NCI-H2171 treated with DMSO at 0.1 percent for 48 hours (cell line): ENCODE results near the gene PCNX1.
"Not testable (repeated sequence)": the region's sequence is repeated elsewhere in the genome, so short reads cannot be mapped to it uniquely, and the experiment has no call there.

Experiments used
- DNase-seq: peaks from one replicate; lab custom pipeline; 2025; lab: John Stamatoyannopoulos, UW

PCNX1 gene

GRCh38 chr14:70962935-70963334 is 55.7 kb downstream of the PCNX1 start:
- DNase-seq, result no peak

DNA sequence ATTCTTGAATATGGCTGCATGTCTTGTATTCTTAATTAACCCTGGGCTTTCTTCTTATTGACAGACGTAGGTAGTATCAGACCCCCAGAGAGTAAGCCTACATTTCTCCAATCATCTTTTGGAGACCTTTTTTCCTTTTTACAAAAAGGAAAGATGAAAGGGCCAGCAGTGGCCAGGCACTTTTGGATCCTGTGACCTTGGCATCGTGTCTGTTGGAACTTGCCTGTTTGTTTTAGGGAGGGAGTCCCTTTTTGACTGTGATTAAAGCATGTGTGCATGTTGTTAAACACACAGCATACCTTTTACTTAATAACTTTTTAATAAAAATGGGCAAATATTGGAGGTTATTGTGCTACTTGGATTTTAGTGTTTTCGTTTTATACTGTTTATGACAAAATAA is 57.2 kb downstream of the PCNX1 start:
- no peak for DNase-seq

DNA sequence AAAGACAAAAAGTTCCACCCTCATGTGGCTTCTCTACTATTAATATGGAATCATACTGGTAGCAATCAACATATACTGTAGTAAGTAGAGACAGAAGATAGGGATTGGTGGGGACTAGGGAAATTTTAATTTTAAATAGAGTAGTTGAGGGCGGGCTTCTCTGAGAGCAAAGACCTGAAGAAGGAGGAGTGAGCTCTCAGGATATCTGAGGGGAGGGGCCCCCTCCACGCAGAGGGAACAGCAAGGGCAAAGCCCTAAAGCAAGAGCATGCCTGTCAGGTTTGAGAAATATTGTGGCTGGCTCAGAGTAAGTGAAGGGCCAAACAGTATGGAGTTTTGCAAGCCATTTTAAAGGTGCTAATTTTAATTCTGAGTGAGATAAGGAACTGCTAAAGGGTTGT is 64.3 kb downstream of the PCNX1 start:
- DNase-seq, result no peak

DNA sequence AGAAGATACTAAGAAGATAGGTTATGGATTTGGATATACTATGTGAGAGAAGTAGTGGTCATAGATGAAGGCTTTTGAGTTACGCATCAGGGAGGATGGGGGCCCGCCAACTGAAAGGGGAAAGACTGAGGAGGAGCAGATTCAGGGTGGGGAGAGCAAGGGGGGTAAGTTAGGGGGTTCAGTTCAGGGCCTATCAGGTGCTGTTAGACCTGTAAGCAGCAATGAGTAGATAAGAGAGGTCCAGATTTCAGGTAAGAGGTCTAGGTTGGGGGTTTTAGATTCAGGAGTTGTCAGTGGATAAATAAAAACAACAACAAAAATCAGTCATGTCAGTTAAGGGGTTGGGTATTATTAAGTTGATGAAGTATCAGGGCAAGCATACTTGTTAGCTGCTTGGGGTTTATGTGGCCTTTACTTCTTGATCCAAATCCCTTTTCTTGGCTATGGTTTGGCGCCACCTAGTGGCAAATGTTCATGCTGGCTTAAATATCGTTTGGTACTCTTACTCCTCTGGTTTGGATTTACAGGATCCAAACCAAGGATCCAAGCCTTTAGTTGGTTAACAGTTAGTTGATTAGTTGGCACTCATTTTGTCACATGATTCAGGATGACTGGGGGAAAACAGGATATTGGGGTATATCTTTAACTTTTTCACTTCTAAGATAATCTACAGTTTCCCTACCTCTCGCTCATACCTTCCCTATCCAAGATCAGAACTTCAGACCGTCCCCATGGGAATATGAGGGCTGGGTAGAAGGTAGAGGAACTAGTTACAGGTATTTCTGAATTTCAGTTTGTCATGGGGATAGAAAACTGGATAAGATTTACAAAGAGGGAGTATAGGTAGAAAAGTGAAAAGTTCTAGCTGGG is 65.1 kb downstream of the PCNX1 start:
- DNase-seq, result peak; percentile 77

- DNase-seq, result no peak
These were observed 69.3 kb downstream of the PCNX1 start for GRCh38 chr14:70976591-70976990.

DNA sequence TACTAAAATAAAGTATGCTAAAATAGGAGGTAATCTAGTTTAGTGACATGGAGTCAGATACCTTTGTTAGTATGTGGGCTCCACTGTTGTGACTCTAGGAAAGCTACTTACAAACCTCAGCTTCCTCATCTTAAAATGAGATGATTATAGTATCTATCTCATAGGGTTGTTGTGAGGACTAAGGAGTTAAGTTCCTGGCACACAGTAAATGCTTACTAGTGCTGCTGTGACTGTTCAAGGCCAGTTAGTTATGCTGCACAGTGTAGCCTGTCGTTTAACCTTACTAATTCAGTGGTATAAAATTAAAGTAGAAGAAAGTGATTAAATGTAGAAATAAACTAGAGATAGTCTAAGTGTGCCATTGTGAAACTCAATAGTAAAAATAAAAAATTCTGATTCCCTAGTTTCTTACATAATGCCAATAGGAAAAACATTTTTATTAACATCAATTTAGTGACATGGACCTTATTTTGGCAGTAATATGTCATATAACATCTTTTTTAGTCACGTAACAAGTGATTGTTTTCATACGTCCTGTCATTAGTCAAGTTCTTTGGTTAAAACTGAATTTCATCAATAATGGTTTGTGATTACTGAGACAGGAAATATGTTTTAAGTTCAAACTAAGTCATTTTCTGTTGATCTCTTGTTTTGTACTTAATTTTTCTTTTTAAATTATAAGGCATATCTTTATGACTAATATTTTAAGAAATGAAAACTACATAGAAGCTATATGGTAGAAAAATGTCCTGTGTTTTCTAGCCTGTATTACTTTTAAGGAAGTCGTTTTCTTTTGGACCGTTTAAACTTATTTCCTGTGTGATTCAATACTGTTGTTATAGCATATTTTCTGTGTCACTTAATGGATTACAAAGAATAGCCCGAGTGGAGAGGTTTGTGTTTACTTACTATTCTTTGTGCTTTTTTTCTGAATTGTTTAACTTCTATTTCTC is 74.0 kb downstream of the PCNX1 start:
- no peak for DNase-seq

DNA sequence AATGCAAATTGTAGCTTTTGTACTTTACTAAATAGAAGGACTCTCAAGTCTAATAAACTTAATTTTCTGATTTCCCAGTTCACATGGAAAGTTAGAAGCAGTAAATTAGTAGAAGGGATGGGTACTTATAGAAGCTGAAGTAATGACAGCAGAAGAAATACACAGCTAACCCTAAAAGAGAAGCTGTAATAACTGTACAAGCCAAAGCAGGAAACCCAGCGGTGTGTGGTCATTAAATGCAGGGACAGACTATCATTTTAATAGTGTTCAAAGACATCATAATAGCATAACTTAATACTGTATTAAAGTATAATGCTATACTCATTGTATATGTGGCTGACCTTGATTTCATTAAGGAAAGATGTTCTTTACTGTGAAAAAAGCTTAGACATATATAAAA is 74.9 kb downstream of the PCNX1 start:
- DNase-seq, result no peak

DNA sequence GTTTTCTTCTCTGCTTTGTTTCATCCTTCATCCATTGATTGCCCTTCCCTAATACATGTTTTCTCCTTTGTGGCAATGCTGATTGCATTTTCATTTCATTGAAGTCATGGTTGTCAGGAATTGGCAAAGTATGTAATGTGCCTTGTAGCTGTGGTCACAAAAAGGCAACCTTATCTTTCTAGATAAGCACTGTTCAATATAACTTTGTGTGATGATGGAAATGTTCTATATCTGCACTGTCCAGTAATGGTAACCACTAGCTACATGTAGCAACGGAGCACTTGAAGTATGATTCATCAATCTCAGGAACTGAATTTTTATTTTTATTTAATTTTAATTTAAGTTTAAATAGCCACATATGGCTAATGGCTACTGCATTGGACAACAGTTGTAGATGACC is 79.8 kb downstream of the PCNX1 start:
- no peak for DNase-seq

DNA sequence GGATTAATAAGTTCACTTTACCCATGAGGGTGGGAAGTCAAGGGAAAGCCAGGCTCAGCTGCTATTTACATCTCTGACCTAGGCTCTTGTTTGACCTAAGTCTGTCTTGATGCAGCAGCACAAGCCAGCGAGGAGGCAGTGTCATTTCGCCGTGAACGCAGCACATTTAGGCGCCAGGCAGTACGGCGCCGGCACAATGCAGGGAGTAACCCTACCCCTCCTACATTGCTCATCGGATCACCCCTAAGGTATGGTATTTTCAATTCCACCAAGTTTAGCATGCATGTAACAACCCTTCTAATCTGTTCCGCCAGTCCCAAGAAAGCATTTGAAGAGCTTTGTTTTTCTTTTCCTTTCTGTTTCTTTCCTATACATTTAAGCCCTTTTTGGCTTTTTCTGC is 81.2 kb downstream of the PCNX1 start:
- no peak for DNase-seq

- no peak for DNase-seq
These were observed 86.7 kb downstream of the PCNX1 start for GRCh38 chr14:70993931-70994330.

- DNase-seq, result no peak
These were observed 88.0 kb downstream of the PCNX1 start for GRCh38 chr14:70995211-70995610.

GRCh38 chr14:70995671-70996070 is 88.4 kb downstream of the PCNX1 start:
- DNase-seq, result no peak

GRCh38 chr14:70999117-70999516 is 91.9 kb downstream of the PCNX1 start:
- no peak for DNase-seq

DNA sequence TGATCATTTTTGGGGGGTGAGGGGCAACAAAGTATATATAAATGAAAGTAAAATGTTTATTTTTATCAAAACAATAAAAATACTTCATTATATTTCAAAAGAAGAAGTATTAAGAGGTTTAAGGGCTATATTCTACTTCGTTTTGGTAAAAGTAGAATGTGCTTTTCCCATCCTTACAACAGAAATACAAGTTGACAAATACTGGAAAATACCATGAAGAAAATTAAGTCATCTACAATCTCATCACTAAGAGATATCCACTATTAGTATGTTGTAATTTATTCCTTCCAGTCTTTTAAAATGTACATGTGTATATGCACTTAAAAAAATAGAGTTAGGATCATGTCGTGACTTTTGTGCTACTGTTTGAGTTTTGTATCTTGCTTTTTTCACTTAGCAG is 92.8 kb downstream of the PCNX1 start:
- no peak for DNase-seq

DNA sequence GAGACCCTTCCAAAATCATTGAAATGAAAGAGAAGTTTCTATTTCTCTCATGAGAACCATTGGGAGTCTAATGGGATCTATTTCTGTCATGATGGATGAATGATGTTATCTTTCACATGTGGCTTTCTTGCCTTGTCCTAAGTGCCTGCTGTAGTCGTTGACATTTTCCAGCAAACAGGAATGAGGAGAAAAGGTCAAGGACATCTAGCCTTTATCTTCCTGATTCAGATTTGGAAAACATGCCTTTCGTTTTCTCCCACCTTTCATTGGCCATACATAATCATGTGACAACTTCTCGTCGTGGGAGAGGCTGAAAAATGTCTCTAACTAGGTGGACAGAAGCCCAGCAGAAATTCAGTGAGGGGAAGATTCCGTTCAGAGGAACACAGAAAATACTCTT is 94.5 kb downstream of the PCNX1 start:
- DNase-seq, result no peak

DNA sequence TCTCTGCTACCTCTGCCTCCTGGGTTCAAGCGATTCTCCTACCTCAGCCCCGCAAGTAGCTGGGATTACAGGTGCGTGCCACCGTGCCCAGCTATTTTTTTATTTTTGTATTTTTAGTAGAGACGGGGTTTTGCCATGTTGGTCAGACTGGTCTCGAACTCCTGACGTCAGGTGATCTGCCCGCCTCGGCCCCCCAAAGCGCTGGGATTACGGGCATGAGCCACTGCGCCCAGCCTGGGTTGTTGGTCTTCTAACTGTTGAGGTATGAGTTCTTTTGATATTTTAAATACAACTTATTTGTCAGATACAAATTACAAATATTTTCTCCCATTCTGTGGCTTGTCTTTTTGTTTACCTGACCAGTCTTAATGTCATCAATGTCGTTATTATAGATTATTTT is 95.9 kb downstream of the PCNX1 start:
- DNase-seq, result no peak

DNA sequence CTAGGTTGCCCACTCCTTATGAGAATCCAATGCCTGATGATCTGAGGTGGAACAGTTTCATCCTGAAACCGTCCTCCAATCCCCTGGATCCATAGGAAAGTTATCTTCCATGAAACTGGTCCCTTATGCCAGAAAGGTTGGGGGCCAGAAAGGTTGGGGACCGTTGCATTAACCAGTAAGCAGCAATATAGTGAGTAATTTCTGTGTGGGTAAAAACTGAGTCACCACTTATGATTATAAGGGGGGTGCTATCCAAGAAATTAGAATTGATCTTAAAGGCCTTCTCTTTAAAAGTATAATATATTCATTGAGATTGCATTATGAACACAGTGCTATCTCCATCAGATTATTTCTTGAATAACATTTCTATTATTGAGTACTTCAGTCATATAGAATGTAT is 97.2 kb downstream of the PCNX1 start:
- no peak for DNase-seq

GRCh38 chr14:71005076-71005475 is 97.8 kb downstream of the PCNX1 start:
- DNase-seq, result no peak

- no peak for DNase-seq
These were observed 98.9 kb downstream of the PCNX1 start for GRCh38 chr14:71006200-71006563.

GRCh38 chr14:71011479-71011878 is 104.2 kb downstream of the PCNX1 start:
- no peak for DNase-seq

DNA sequence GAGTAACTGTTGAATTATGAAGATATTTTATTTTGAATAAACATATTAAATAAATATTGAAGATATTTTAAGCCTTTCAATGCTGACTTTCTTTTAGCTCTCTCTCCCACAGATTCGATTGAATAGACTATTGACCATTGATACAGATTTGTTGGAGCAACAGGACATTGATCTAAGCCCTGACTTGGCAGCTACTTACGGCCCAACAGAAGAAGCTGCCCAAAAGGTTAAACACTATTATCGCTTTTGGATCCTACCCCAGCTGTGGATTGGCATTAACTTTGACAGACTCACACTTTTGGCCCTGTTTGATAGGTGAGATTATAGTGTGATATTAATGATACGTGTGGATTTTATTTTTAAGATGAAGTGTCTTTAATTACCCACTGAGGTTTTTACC is 105.6 kb downstream of the PCNX1 start:
- DNase-seq, result no peak

DNA sequence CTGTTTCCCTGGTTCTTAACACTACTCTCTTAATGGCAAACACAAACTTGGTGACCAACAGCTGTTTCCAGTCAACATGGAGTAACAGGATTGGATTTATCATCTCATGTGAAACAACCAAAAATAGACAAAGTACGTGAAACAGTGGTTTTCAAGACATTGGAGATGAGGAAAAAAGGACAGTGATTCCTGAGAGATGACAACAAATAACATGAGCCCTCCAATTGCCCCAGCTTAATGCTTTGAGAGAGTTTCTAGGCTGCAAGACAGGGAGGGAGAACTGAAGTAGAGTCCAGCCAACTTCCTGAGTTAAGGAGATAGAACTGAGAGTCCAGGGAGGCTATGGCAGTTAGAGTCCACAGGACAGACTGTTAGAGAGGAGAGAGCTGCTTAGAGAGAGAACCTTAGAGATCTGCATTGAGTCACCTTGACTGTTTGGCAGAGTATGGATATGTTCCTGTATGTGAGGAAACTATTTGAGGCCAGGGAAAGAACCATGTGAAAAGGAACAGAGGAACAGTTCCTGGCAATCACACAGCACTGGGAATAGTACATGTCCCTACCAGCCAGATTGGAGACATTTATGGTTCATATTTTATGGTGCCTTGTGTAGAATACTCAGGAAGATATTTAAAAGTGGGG is 106.4 kb downstream of the PCNX1 start:
- no peak for DNase-seq

- DNase-seq, result not testable (repeated sequence)
These were observed 112.7 kb downstream of the PCNX1 start for GRCh38 chr14:71019917-71020316.
